ENCODE results near the gene UBA3. TPM values are rescaled to one million over a fixed set of nuclear protein-coding genes. Genes with fewer than 3 reads are reported as not detected.

The UBA3 gene
- total and polyA plus RNA-seq, 2 of the 13 experiments (the other 11 are each of a cell fraction or from before 2014, with no cell fraction given): 40.7 to 49.0 TPM

DNA sequence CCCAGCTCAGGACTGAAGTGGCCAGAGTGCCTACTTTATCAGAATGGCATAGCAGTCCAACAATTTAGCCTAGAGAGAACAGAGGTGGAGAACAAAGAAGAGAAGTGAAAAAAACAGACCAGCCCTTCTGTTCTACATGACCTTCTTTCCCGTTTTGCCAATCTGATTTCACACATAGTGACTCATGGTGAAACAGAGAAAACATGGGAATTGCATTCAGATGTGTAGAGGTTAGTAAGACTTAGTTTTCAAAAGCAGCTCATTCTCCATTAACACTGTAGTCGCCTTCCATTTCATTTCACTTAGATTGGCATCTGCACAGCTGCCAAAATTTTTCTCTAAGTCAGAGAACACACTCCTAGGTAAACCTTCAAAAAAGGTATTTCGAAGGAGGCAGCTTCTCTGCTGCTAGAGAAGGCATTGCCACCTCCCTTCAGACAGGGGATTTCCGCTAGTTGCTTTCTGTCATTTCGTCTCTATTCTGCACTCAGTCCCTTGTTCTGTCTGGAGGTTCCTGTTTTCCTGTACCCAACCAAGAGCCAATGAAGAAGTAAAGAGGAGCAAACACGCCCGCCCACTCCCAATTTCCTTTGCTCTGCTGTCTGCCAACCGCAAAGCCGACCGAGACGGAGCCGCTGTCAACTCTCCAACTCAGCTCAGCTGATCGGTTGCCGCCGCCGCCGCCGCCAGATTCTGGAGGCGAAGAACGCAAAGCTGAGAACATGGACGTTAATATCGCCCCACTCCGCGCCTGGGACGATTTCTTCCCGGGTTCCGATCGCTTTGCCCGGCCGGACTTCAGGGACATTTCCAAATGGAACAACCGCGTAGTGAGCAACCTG is 4.4 kb upstream of the UBA3 start, which contains the start of gene ARL6IP5 (continued):
- TF ChIP-seq, protein P1, sequence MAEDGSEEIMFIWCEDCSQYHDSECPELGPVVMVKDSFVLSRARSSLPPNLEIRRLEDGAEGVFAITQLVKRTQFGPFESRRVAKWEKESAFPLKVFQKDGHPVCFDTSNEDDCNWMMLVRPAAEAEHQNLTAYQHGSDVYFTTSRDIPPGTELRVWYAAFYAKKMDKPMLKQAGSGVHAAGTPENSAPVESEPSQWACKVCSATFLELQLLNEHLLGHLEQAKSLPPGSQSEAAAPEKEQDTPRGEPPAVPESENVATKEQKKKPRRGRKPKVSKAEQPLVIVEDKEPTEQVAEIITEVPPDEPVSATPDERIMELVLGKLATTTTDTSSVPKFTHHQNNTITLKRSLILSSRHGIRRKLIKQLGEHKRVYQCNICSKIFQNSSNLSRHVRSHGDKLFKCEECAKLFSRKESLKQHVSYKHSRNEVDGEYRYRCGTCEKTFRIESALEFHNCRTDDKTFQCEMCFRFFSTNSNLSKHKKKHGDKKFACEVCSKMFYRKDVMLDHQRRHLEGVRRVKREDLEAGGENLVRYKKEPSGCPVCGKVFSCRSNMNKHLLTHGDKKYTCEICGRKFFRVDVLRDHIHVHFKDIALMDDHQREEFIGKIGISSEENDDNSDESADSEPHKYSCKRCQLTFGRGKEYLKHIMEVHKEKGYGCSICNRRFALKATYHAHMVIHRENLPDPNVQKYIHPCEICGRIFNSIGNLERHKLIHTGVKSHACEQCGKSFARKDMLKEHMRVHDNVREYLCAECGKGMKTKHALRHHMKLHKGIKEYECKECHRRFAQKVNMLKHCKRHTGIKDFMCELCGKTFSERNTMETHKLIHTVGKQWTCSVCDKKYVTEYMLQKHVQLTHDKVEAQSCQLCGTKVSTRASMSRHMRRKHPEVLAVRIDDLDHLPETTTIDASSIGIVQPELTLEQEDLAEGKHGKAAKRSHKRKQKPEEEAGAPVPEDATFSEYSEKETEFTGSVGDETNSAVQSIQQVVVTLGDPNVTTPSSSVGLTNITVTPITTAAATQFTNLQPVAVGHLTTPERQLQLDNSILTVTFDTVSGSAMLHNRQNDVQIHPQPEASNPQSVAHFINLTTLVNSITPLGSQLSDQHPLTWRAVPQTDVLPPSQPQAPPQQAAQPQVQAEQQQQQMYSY (CRISPR knock-in tag; IDR thresholded peaks at IDR 0.05): no peak
- TF ChIP-seq, protein P2, sequence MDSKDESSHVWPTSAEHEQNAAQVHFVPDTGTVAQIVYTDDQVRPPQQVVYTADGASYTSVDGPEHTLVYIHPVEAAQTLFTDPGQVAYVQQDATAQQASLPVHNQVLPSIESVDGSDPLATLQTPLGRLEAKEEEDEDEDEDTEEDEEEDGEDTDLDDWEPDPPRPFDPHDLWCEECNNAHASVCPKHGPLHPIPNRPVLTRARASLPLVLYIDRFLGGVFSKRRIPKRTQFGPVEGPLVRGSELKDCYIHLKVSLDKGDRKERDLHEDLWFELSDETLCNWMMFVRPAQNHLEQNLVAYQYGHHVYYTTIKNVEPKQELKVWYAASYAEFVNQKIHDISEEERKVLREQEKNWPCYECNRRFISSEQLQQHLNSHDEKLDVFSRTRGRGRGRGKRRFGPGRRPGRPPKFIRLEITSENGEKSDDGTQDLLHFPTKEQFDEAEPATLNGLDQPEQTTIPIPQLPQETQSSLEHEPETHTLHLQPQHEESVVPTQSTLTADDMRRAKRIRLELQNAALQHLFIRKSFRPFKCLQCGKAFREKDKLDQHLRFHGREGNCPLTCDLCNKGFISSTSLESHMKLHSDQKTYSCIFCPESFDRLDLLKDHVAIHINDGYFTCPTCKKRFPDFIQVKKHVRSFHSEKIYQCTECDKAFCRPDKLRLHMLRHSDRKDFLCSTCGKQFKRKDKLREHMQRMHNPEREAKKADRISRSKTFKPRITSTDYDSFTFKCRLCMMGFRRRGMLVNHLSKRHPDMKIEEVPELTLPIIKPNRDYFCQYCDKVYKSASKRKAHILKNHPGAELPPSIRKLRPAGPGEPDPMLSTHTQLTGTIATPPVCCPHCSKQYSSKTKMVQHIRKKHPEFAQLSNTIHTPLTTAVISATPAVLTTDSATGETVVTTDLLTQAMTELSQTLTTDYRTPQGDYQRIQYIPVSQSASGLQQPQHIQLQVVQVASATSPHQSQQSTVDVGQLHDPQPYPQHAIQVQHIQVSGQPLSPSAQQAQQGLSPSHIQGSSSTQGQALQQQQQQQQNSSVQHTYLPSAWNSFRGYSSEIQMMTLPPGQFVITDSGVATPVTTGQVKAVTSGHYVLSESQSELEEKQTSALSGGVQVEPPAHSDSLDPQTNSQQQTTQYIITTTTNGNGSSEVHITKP (CRISPR knock-in tag; IDR thresholded peaks at IDR 0.05; ENCODE audit: low read depth): no peak; the same call in 1 of the 2 replicates
- TF ChIP-seq, protein P3, sequence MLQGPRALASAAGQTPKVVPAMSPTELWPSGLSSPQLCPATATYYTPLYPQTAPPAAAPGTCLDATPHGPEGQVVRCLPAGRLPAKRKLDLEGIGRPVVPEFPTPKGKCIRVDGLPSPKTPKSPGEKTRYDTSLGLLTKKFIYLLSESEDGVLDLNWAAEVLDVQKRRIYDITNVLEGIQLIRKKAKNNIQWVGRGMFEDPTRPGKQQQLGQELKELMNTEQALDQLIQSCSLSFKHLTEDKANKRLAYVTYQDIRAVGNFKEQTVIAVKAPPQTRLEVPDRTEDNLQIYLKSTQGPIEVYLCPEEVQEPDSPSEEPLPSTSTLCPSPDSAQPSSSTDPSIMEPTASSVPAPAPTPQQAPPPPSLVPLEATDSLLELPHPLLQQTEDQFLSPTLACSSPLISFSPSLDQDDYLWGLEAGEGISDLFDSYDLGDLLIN (CRISPR knock-in tag; IDR thresholded peaks at IDR 0.05; ENCODE audit: borderline replicate concordance): no peak
- TF ChIP-seq SMARCC2 (IDR thresholded peaks at IDR 0.05): no peak
- TF ChIP-seq, protein P4, sequence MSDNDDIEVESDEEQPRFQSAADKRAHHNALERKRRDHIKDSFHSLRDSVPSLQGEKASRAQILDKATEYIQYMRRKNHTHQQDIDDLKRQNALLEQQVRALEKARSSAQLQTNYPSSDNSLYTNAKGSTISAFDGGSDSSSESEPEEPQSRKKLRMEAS (IDR thresholded peaks at IDR 0.05): peak; percentile 26; the same call in 1 of the 2 replicates
- no peak for TF ChIP-seq ZNF816 (CRISPR knock-in tag; IDR thresholded peaks at IDR 0.05; ENCODE audit: borderline replicate concordance)
- TF ChIP-seq, protein P5, sequence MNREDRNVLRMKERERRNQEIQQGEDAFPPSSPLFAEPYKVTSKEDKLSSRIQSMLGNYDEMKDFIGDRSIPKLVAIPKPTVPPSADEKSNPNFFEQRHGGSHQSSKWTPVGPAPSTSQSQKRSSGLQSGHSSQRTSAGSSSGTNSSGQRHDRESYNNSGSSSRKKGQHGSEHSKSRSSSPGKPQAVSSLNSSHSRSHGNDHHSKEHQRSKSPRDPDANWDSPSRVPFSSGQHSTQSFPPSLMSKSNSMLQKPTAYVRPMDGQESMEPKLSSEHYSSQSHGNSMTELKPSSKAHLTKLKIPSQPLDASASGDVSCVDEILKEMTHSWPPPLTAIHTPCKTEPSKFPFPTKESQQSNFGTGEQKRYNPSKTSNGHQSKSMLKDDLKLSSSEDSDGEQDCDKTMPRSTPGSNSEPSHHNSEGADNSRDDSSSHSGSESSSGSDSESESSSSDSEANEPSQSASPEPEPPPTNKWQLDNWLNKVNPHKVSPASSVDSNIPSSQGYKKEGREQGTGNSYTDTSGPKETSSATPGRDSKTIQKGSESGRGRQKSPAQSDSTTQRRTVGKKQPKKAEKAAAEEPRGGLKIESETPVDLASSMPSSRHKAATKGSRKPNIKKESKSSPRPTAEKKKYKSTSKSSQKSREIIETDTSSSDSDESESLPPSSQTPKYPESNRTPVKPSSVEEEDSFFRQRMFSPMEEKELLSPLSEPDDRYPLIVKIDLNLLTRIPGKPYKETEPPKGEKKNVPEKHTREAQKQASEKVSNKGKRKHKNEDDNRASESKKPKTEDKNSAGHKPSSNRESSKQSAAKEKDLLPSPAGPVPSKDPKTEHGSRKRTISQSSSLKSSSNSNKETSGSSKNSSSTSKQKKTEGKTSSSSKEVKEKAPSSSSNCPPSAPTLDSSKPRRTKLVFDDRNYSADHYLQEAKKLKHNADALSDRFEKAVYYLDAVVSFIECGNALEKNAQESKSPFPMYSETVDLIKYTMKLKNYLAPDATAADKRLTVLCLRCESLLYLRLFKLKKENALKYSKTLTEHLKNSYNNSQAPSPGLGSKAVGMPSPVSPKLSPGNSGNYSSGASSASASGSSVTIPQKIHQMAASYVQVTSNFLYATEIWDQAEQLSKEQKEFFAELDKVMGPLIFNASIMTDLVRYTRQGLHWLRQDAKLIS (CRISPR knock-in tag; IDR thresholded peaks at IDR 0.05): no peak
- no peak for TF ChIP-seq ZSCAN21 (CRISPR knock-in tag; IDR thresholded peaks at IDR 0.05; ENCODE audit: borderline replicate concordance)
- TF ChIP-seq, protein P6, sequence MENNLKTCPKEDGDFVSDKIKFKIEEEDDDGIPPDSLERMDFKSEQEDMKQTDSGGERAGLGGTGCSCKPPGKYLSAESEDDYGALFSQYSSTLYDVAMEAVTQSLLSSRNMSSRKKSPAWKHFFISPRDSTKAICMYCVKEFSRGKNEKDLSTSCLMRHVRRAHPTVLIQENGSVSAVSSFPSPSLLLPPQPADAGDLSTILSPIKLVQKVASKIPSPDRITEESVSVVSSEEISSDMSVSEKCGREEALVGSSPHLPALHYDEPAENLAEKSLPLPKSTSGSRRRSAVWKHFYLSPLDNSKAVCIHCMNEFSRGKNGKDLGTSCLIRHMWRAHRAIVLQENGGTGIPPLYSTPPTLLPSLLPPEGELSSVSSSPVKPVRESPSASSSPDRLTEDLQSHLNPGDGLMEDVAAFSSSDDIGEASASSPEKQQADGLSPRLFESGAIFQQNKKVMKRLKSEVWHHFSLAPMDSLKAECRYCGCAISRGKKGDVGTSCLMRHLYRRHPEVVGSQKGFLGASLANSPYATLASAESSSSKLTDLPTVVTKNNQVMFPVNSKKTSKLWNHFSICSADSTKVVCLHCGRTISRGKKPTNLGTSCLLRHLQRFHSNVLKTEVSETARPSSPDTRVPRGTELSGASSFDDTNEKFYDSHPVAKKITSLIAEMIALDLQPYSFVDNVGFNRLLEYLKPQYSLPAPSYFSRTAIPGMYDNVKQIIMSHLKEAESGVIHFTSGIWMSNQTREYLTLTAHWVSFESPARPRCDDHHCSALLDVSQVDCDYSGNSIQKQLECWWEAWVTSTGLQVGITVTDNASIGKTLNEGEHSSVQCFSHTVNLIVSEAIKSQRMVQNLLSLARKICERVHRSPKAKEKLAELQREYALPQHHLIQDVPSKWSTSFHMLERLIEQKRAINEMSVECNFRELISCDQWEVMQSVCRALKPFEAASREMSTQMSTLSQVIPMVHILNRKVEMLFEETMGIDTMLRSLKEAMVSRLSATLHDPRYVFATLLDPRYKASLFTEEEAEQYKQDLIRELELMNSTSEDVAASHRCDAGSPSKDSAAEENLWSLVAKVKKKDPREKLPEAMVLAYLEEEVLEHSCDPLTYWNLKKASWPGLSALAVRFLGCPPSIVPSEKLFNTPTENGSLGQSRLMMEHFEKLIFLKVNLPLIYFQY (CRISPR knock-in tag; IDR thresholded peaks at IDR 0.05; ENCODE audit: borderline replicate concordance): no peak
